ENCODE data around the gene THSD4.

GRCh38 chr15:71357321-71357732, 242.1 kb downstream of the THSD4 start:
- no peak for TF ChIP-seq EP300 (IDR thresholded peaks at IDR 0.05)
- no peak for TF ChIP-seq CTCF (IDR thresholded peaks at IDR 0.05)
- no peak for TF ChIP-seq POLR2A (IDR thresholded peaks at IDR 0.05)
- TF ChIP-seq POLR2AphosphoS5 (IDR thresholded peaks at IDR 0.05), result no peak

Measured in upper lobe of left lung (tissue), 4 donors.